Measurements from ENCODE around the gene SEC23B.

DNA sequence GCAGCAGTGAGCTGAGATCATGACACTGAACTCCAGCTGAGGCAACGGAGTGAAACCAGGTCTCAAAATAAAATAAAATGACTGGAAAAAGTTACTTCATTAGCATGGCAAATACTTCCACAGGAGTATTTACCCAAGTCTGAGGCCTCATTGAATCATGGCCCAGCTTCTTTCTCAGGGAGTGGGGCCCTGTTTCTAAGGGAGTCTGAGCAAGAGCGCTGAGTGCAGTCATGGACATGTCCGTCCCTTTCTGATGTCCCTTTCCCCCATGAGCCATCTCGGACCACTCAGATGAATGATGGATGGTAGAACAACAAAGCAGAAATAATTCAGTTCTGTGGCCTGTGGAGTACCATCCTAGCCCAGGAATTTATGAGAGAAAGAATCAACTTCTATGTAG lies 72.3 kb downstream of the SEC23B start:
- TF ChIP-seq, protein P1, sequence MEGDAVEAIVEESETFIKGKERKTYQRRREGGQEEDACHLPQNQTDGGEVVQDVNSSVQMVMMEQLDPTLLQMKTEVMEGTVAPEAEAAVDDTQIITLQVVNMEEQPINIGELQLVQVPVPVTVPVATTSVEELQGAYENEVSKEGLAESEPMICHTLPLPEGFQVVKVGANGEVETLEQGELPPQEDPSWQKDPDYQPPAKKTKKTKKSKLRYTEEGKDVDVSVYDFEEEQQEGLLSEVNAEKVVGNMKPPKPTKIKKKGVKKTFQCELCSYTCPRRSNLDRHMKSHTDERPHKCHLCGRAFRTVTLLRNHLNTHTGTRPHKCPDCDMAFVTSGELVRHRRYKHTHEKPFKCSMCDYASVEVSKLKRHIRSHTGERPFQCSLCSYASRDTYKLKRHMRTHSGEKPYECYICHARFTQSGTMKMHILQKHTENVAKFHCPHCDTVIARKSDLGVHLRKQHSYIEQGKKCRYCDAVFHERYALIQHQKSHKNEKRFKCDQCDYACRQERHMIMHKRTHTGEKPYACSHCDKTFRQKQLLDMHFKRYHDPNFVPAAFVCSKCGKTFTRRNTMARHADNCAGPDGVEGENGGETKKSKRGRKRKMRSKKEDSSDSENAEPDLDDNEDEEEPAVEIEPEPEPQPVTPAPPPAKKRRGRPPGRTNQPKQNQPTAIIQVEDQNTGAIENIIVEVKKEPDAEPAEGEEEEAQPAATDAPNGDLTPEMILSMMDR (IDR thresholded peaks at IDR 0.05), result no peak
- TF ChIP-seq YY1 (IDR thresholded peaks at IDR 0.05; ENCODE audit: low read depth) (no peak), POLR2AphosphoS5 (IDR thresholded peaks at IDR 0.05; ENCODE audit: low read depth, low read length) (no peak), TAF1 (IDR thresholded peaks at IDR 0.05; ENCODE audit: borderline replicate concordance, low read depth, low read length) (no peak), TCF12 (IDR thresholded peaks at IDR 0.05) (no peak), RCOR1 (IDR thresholded peaks at IDR 0.05; ENCODE audit: low read length) (no peak), EZH2phosphoT487 (IDR thresholded peaks at IDR 0.05; ENCODE audit: borderline replicate concordance, low read depth) (no peak), RAD21 (IDR thresholded peaks at IDR 0.05; ENCODE audit: low read length) (no peak), SIN3A (IDR thresholded peaks at IDR 0.05; ENCODE audit: borderline replicate concordance, low read depth, low read length) (no peak), FOXM1 (IDR thresholded peaks at IDR 0.05; ENCODE audit: low read depth) (no peak), SMC3 (IDR thresholded peaks at IDR 0.05; ENCODE audit: low read depth, low read length) (no peak), GABPA (IDR thresholded peaks at IDR 0.05; ENCODE audit: low read depth) (no peak)
- TF ChIP-seq, protein P2, sequence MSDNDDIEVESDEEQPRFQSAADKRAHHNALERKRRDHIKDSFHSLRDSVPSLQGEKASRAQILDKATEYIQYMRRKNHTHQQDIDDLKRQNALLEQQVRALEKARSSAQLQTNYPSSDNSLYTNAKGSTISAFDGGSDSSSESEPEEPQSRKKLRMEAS (IDR thresholded peaks at IDR 0.05; ENCODE audit: low read depth), result no peak
- TF ChIP-seq, protein P3, sequence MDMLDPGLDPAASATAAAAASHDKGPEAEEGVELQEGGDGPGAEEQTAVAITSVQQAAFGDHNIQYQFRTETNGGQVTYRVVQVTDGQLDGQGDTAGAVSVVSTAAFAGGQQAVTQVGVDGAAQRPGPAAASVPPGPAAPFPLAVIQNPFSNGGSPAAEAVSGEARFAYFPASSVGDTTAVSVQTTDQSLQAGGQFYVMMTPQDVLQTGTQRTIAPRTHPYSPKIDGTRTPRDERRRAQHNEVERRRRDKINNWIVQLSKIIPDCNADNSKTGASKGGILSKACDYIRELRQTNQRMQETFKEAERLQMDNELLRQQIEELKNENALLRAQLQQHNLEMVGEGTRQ (IDR thresholded peaks at IDR 0.05; ENCODE audit: borderline replicate concordance, low read depth, low read length), result no peak

Data from SK-N-SH (cell line).